Measurements from ENCODE around the gene TMEM154. TPM values are rescaled to one million over a fixed set of nuclear protein-coding genes. Genes with fewer than 3 reads are reported as not detected.

The TMEM154 gene
- total and polyA plus RNA-seq, 2 experiments from 2014 or later: 0.36 to 1.7 TPM

- no peak overlapping the region for H2AFZ ChIP-seq
- no peaks in the 10 kb centered on the region for H3K79me2 ChIP-seq
- no peaks in the 10 kb centered on the region for H4K20me1 ChIP-seq (ENCODE audit: insufficient read depth, poor library complexity, severe bottlenecking)
- no peak for DNase-seq (ENCODE audit: low spot score)
- H3K9me2 ChIP-seq (replicated peaks; ENCODE audit: insufficient read depth): no peaks in the 10 kb centered on the region
- H3K27ac ChIP-seq: peak overlapping the region; percentile 84
- no peaks in the 10 kb centered on the region for H3K27me3 ChIP-seq
- no peaks in the 10 kb centered on the region for H3K36me3 ChIP-seq (replicated peaks; ENCODE audit: insufficient read depth, low read depth)
- TF ChIP-seq EZH2 (IDR thresholded peaks at IDR 0.05; ENCODE audit: borderline replicate concordance) (no peak), CTCF (IDR thresholded peaks at IDR 0.05; ENCODE audit: poor library complexity) (no peak), EZH2phosphoT487 (IDR thresholded peaks at IDR 0.05; ENCODE audit: low read depth, severe bottlenecking, unreplicated experiment) (no peak)
- WGBS (ENCODE audit: low lambda C conversion rate, missing lambda C conversion rate): 69% methylated on average over 5 of the region's 5 CpGs
- H3K4me1 ChIP-seq (ENCODE audit: insufficient read depth): peaks cover 7% of the 10 kb centered on the region
- H3K4me3 ChIP-seq: no peak overlapping the region
- H3K4me2 ChIP-seq: no peak overlapping the region
- H3K9me3 ChIP-seq (ENCODE audit: low read depth): no peaks in the 10 kb centered on the region
These were observed 27.8 kb upstream of the TMEM154 start for GRCh38 chr4:152707632-152708031.

- Histone ChIP-seq H4K20me1 (ENCODE audit: insufficient read depth, poor library complexity, severe bottlenecking) (no peaks in the 10 kb centered on the region), H3K9me2 (replicated peaks; ENCODE audit: insufficient read depth) (no peaks in the 10 kb centered on the region), H3K9me3 (ENCODE audit: low read depth) (no peaks in the 10 kb centered on the region), H2AFZ (no peak overlapping the region), H3K79me2 (no peaks in the 10 kb centered on the region), H3K27ac (no peak overlapping the region), H3K4me2 (no peak overlapping the region), H3K36me3 (replicated peaks; ENCODE audit: insufficient read depth, low read depth) (no peaks in the 10 kb centered on the region), H3K4me1 (ENCODE audit: insufficient read depth) (peaks cover 7% of the 10 kb centered on the region), H3K27me3 (no peaks in the 10 kb centered on the region), H3K4me3 (no peak overlapping the region)
- WGBS (ENCODE audit: low lambda C conversion rate, missing lambda C conversion rate): 68% methylated on average over 1 of the region's 1 CpG
- no peak for TF ChIP-seq CTCF (IDR thresholded peaks at IDR 0.05; ENCODE audit: poor library complexity)
- no peak for TF ChIP-seq EZH2 (IDR thresholded peaks at IDR 0.05; ENCODE audit: borderline replicate concordance)
- TF ChIP-seq EZH2phosphoT487 (IDR thresholded peaks at IDR 0.05; ENCODE audit: low read depth, severe bottlenecking, unreplicated experiment): no peak
- DNase-seq (ENCODE audit: low spot score): no peak
These were observed 26.1 kb upstream of the TMEM154 start for GRCh38 chr4:152705903-152706302.

- H3K4me1 ChIP-seq (ENCODE audit: insufficient read depth): peaks cover 7% of the 10 kb centered on the region
- DNase-seq (ENCODE audit: low spot score): no peak
- H3K9me2 ChIP-seq (replicated peaks; ENCODE audit: insufficient read depth): no peaks in the 10 kb centered on the region
- H4K20me1 ChIP-seq (ENCODE audit: insufficient read depth, poor library complexity, severe bottlenecking): no peaks in the 10 kb centered on the region
- H3K27ac ChIP-seq: no peak overlapping the region
- H3K79me2 ChIP-seq: no peaks in the 10 kb centered on the region
- H3K9me3 ChIP-seq (ENCODE audit: low read depth): no peaks in the 10 kb centered on the region
- WGBS (ENCODE audit: low lambda C conversion rate, missing lambda C conversion rate): 89% methylated on average over 1 of the region's 1 CpG
- no peak for TF ChIP-seq EZH2 (IDR thresholded peaks at IDR 0.05; ENCODE audit: borderline replicate concordance)
- TF ChIP-seq EZH2phosphoT487 (IDR thresholded peaks at IDR 0.05; ENCODE audit: low read depth, severe bottlenecking, unreplicated experiment): no peak
- TF ChIP-seq CTCF (IDR thresholded peaks at IDR 0.05; ENCODE audit: poor library complexity): no peak
- no peak overlapping the region for H3K4me2 ChIP-seq
- no peak overlapping the region for H3K4me3 ChIP-seq
- H3K27me3 ChIP-seq: no peaks in the 10 kb centered on the region
- no peaks in the 10 kb centered on the region for H3K36me3 ChIP-seq (replicated peaks; ENCODE audit: insufficient read depth, low read depth)
- H2AFZ ChIP-seq: no peak overlapping the region
These were observed 25.0 kb upstream of the TMEM154 start for GRCh38 chr4:152704788-152705187.

GRCh38 chr4:152700151-152700550 is 20.4 kb upstream of the TMEM154 start:
- DNase-seq (ENCODE audit: low spot score): no peak
- no peaks in the 10 kb centered on the region for H3K27me3 ChIP-seq
- H3K9me2 ChIP-seq (replicated peaks; ENCODE audit: insufficient read depth): no peaks in the 10 kb centered on the region
- H2AFZ ChIP-seq: no peak overlapping the region
- no peaks in the 10 kb centered on the region for H4K20me1 ChIP-seq (ENCODE audit: insufficient read depth, poor library complexity, severe bottlenecking)
- no peaks in the 10 kb centered on the region for H3K9me3 ChIP-seq (ENCODE audit: low read depth)
- TF ChIP-seq EZH2phosphoT487 (IDR thresholded peaks at IDR 0.05; ENCODE audit: low read depth, severe bottlenecking, unreplicated experiment) (no peak), CTCF (IDR thresholded peaks at IDR 0.05; ENCODE audit: poor library complexity) (no peak), EZH2 (IDR thresholded peaks at IDR 0.05; ENCODE audit: borderline replicate concordance) (no peak)
- H3K36me3 ChIP-seq (replicated peaks; ENCODE audit: insufficient read depth, low read depth): no peaks in the 10 kb centered on the region
- H3K27ac ChIP-seq: no peak overlapping the region
- no peak overlapping the region for H3K4me3 ChIP-seq
- H3K4me2 ChIP-seq: no peak overlapping the region
- no peaks in the 10 kb centered on the region for H3K79me2 ChIP-seq
- peaks cover 11% of the 10 kb centered on the region for H3K4me1 ChIP-seq (ENCODE audit: insufficient read depth)
- WGBS (ENCODE audit: low lambda C conversion rate, missing lambda C conversion rate): 45% methylated on average over 1 of the region's 1 CpG

All from hepatocyte (in vitro differentiated cells).